C4-2B (cell line): ENCODE data around the gene RPS29.

Experiments
- CTCF ChIP-seq: fragments of 450-650 bp; conservative IDR thresholded peaks from 2 replicates; pipeline ENCODE4 v1.5.1; 2017; ENCODE audit warnings: mild to moderate bottlenecking
- ZFX ChIP-seq: fragments of 450-650 bp; IDR thresholded peaks from 2 replicates; pipeline ENCODE4 v1.6.1; 2017

- TF ChIP-seq CTCF (no peak), ZFX (no peak)
Measured at GRCh38 chr14:49559979-49560768, 26.0 kb downstream of the RPS29 start.
